CMK (cell line): ENCODE data around the gene COPS8.

ENCODE experiments used
- DNase-seq: peaks from one replicate; pipeline ENCODE4 v3.0.0-alpha.2; 2010; ENCODE audit warnings: low read depth

COPS8 gene

DNA sequence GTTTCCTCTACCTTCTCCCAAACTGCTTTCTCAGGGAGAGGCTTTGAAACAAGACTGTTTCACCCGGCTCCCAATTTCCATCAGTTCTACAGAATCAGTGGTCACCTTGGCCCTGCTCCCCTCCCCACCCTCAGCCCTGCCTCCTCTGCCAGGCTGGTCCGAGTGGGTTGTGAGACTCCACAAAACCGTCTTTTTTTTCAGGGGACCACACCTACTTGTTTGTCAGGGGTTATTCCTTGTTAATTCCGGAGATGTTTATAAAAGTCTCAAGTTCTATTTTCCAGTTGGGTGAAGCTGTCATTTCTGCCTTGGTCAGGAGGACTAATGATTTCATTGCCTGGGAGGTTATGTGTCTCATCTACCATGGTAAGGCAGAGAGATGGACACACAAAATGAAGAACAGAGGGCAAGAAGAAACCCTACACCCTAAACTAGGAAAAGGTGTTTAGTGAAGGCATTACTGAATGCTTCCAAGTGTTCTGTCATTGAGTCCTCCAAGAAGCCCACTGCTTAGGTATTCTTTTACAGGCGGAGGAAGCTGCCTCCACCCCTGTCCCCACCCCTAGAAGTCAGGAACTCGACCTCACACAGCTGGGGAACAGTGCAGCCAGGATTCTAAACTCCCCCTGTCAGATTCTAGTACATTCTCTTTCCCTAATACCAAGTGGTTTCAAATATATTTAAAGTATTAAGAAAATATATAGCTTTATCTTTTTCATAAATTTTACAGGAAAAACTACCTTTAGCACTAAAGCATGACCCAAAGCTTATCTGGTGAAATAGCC is 46.3 kb downstream of the COPS8 start:
- no peak for DNase-seq

GRCh38 chr2:237132799-237133198 is 47.1 kb downstream of the COPS8 start:
- no peak for DNase-seq

GRCh38 chr2:237134321-237135230 is 48.9 kb downstream of the COPS8 start:
- DNase-seq, result no peak

DNA sequence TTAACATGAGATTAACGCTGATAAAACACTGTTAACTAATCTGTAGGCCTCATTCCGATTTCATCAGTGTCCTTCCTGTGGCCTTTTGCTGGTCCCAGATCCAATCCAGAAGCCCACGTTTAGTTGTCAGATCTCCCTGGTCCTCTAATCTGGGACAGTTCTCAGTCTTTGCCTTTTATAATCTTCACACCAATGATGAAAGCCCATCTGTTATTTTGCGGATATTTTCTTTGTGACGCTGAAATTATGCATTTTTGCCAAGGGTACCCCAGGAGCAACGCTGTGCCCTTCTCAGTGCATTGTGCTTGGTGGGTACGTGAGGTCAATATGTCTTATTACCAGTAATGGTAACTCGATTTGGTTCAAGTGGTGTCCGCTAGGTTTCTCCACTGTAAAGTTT is 51.1 kb downstream of the COPS8 start:
- no peak for DNase-seq

GRCh38 chr2:237137626-237138323 is 52.1 kb downstream of the COPS8 start:
- DNase-seq, result no peak

DNA sequence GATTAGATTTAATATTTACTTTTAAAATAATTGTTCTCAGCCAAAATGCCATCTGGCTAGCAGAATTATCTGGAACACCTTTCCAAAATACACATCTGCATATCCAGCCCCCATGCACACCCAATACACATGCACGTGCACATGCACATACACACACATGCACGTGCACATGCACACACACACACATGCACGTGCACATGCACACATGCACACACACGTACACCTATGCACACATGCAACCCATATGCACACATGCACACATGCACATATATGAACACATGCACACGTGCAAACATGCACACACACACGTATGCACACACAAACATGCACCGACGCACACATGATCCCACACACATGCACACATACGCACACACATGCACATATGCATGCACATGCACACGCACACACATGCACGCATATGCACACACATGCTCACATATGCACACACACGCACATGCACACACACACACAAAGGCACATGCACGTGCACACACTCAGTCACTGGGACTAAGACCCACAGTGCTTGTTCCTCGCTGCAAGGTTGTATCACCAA is 53.5 kb downstream of the COPS8 start:
- no peak for DNase-seq

- DNase-seq, result no peak
These were observed 55.1 kb downstream of the COPS8 start for GRCh38 chr2:237140689-237141285.

DNA sequence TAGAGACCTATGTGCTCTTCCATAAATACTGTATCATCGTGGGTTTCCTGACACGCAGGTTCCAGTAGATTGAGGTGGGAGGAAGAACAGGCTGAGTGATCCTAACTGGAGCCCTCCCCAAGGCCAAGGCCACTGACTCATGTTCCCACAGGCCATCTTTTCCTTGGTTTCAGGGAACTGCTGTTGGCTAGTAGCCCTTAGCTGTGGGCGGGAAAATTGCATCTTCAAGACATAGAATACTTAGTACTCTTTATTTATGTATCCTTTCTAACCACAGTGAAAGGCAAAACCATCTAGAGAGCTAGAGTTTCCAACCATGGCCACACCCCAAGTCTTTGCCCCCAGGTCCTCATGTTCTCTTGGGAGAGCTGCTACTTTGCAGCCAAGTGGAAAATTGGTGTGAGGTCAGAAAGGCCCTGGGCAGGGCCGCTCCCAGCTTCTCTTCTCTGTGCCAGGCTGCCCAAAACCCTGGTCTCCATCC is 55.9 kb downstream of the COPS8 start:
- no peak for DNase-seq

DNA sequence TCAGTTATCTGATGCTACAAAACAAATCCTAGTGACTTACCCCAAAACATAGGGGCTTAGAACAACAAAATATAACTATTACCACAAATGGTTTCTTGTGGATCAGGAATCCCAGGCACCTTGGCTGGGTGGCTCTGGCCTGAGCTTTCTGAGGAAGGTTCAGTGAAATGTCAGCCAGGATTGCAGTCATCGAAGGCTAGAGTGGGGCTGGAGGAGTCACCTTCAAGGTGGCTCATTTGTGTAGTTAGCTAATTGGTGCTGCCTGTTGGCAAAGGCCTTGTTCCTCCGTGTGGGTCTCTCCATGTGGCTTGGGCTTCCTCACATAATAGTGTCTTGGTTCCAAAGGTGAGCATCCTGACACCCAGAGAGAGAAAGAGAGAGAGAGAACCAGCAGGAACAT is 57.4 kb downstream of the COPS8 start:
- DNase-seq, result no peak

DNA sequence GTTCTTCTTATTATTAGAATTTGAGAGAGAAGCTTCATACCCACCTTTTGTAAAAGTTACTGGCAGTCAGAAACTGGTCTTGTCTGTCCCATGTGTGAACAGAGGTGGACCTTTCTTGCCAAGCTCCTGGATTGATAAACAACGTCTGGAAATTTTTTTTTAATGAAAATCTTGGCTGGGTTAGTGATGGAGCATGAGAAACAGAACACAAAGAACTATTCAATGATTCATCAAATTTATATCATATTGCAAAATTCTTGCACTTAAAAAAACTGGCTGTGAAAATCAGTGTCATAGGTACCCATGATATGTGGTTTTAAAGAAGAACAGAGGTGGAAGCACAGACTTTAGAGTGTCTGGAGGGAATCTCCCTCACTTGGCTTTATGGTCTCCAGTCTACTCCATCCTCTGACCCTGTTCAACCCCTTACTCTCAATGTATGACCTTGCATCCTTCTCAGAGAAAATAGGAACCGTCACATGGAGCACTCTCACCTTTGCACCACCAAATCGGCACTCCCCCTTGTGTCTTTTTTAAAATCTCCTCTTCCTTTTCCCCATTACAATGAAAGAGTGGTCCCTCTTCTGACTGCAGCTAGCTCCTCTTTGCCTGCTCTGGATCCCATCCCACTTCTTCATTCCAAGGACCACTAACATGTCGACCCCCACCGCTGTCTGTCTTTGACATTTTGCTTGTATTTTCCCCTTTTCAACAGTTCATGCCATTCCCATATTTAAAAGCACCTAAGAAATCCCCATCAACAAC is 58.2 kb downstream of the COPS8 start:
- no peak for DNase-seq

DNA sequence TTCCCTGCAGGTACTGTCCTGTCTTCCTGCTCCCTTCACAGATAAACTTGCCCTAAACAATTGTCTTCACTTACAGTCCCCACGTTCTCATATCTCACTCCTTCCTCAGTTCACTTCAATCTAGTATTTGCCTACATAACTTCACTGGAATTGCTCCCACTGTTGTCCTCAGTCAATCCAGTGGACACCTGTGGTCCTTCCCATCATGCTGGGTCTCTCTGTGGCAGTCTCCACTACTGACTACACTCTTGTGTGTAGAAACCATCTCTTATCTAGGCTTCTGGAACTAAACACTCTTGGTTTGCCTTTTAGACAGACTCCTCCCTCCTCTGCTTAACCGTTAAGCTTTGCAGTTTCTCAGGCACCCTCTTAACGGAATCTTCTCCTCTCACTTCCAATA is 58.8 kb downstream of the COPS8 start:
- no peak for DNase-seq

DNA sequence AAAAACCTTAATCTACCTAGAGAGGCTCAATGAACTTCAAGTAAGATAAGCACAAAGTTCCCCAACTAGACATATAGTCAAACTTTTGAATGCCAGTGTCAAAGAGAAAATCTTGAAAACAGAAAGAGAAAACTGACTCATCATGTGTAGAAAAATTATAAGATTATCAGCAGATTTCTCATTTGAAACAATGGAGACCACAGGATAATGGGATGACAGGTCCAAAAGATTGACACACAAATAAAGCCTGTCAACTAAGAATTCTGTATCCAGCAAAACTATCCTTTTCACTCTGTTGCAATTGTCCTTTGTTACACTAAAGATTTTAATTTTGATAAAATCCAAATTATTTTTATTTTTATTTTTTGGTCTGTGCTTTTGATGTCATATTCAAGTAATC is 61.6 kb downstream of the COPS8 start:
- no peak for DNase-seq

GRCh38 chr2:237148624-237149023 is 62.9 kb downstream of the COPS8 start:
- no peak for DNase-seq

DNA sequence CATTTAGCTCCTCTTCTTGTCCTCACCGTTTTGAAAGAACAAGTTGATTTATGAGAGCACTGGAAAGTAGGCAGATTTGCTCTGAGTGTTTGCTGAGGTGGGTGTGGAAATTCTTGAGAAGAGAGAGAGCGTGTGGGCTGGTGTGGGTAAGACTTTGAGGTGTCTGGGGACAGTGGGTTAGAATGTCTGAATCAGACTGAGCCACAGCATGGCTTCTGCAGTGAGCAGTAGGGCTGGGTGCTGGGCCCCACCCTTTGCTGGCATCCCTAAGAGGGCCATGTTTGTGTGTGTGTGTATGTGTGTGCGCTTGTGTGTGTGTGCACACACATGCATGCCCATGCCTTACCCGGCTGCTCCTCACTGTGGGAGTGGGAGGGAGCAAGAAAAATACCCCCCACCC is 63.7 kb downstream of the COPS8 start:
- DNase-seq, result no peak
